HEK293 (cell line): ENCODE data around the gene PPFIA2.

Source experiments
- CTCF ChIP-seq: fragments of 450-650 bp; formaldehyde crosslinking; IDR thresholded peaks from 2 replicates; pipeline ENCODE4 v1.5.1; 2016; ENCODE audit warnings: missing biosample characterization, missing genetic modification characterization
- HOXA7 ChIP-seq: sonication (generic); formaldehyde crosslinking; IDR thresholded peaks from 2 replicates; pipeline ENCODE4 v1.8.1; 2022; ENCODE audit warnings: missing genetic modification reagents, borderline replicate concordance
- HOXC10 ChIP-seq: sonication (generic); formaldehyde crosslinking; IDR thresholded peaks from 2 replicates; pipeline ENCODE4 v1.8.1; 2023; ENCODE audit warnings: mild to moderate bottlenecking, missing genetic modification reagents
- ZFHX2 ChIP-seq: fragments of 450-650 bp; formaldehyde crosslinking; conservative IDR thresholded peaks from 2 replicates; pipeline ENCODE4 v1.5.1; 2016; ENCODE audit warnings: missing biosample characterization, missing genetic modification characterization
- ZNF19 ChIP-seq: fragments of 450-650 bp; formaldehyde crosslinking; IDR thresholded peaks from 2 replicates; pipeline ENCODE4; 2016; ENCODE audit warnings: missing biosample characterization, missing genetic modification characterization, low read depth
- ZNF560 ChIP-seq: fragments of 450-650 bp; formaldehyde crosslinking; IDR thresholded peaks from 2 replicates; pipeline ENCODE4 v1.5.1; 2017; ENCODE audit warnings: missing biosample characterization, missing genetic modification characterization, borderline replicate concordance
- ZNF776 ChIP-seq: fragments of 450-650 bp; formaldehyde crosslinking; IDR thresholded peaks from 2 replicates; pipeline ENCODE4 v1.5.0; 2017; ENCODE audit warnings: missing biosample characterization, missing genetic modification characterization, borderline replicate concordance

GRCh38 chr12:81798294-81798693 lies 39.1 kb upstream of the PPFIA2 start:
- TF ChIP-seq CTCF (tag by site-specific recombination): no peak
- no peak for TF ChIP-seq ZNF19
- TF ChIP-seq ZNF560 (tag by site-specific recombination): no peak
- TF ChIP-seq ZFHX2 (tag by site-specific recombination): no peak
- no peak for TF ChIP-seq HOXC10 (CRISPR knock-in tag)
- TF ChIP-seq HOXA7: no peak
- no peak for TF ChIP-seq ZNF776 (tag by site-specific recombination)
